ENCODE data around the gene ST8SIA2.

DNA sequence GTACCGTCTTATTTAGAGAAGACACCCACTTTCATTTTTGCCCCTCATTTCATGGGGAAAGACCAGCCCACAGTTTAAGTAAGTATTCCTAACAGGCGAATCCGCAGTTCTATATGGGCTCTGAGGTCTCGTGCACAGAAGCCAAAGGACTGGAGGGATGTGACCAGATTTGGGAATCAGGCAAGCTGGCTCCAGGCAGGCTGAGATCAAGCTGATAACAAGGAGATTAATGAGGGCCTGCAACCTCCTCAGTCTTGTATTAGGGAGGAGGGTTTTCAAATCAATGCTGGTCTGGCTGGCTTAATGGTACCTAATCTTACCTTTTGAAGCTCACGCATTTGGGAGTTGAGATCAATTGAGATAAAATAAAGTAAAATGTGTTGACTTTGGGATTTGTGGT, 15.3 kb downstream of the ST8SIA2 start:
- TF ChIP-seq ZBTB20 (tag by site-specific recombination; IDR thresholded peaks at IDR 0.05) (no peak), ZNF596 (tag by site-specific recombination; IDR thresholded peaks at IDR 0.05) (no peak), ZNF561 (tag by site-specific recombination; IDR thresholded peaks at IDR 0.05; ENCODE audit: borderline replicate concordance) (no peak)
- TF ChIP-seq, protein P1, sequence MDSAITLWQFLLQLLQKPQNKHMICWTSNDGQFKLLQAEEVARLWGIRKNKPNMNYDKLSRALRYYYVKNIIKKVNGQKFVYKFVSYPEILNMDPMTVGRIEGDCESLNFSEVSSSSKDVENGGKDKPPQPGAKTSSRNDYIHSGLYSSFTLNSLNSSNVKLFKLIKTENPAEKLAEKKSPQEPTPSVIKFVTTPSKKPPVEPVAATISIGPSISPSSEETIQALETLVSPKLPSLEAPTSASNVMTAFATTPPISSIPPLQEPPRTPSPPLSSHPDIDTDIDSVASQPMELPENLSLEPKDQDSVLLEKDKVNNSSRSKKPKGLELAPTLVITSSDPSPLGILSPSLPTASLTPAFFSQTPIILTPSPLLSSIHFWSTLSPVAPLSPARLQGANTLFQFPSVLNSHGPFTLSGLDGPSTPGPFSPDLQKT (IDR thresholded peaks at IDR 0.05; ENCODE audit: borderline replicate concordance, low read depth, low read length) = no peak
- TF ChIP-seq, protein P2, sequence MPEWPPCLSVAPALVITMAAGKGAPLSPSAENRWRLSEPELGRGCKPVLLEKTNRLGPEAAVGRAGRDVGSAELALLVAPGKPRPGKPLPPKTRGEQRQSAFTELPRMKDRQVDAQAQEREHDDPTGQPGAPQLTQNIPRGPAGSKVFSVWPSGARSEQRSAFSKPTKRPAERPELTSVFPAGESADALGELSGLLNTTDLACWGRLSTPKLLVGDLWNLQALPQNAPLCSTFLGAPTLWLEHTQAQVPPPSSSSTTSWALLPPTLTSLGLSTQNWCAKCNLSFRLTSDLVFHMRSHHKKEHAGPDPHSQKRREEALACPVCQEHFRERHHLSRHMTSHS (tag by site-specific recombination; IDR thresholded peaks at IDR 0.05) = no peak
